GM12865 (cell line): ENCODE results near the gene NEB.

Experiments
- DNase-seq: peaks from one replicate; pipeline ENCODE4 v3.0.0; 2010; ENCODE audit warnings: low read depth
- H3K4me3 ChIP-seq: 2 replicates; pipeline ENCODE4 v1.5.1; 2011; ENCODE audit warnings: mild to moderate bottlenecking, low read depth, low read length, control low read depth
- TF ChIP-seq, protein P1 (sequence below): IDR thresholded peaks from 2 replicates; pipeline ENCODE4 v1.5.1; 2011; ENCODE audit warnings: low read length, control low read depth, low read depth, inconsistent platforms; ENCODE audit not compliant: insufficient read depth; ENCODE audit errors: missing control alignments

Gene NEB

GRCh38 chr2:151523850-151524249 lies 210.4 kb downstream of the NEB start:
- DNase-seq, result no peak
- TF ChIP-seq, protein P1, sequence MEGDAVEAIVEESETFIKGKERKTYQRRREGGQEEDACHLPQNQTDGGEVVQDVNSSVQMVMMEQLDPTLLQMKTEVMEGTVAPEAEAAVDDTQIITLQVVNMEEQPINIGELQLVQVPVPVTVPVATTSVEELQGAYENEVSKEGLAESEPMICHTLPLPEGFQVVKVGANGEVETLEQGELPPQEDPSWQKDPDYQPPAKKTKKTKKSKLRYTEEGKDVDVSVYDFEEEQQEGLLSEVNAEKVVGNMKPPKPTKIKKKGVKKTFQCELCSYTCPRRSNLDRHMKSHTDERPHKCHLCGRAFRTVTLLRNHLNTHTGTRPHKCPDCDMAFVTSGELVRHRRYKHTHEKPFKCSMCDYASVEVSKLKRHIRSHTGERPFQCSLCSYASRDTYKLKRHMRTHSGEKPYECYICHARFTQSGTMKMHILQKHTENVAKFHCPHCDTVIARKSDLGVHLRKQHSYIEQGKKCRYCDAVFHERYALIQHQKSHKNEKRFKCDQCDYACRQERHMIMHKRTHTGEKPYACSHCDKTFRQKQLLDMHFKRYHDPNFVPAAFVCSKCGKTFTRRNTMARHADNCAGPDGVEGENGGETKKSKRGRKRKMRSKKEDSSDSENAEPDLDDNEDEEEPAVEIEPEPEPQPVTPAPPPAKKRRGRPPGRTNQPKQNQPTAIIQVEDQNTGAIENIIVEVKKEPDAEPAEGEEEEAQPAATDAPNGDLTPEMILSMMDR, result no peak

GRCh38 chr2:151522556-151522955 lies 211.7 kb downstream of the NEB start:
- no peak overlapping the region for H3K4me3 ChIP-seq
- DNase-seq, result no peak
- TF ChIP-seq, protein P1, result no peak

More at GRCh38 chr2:151523850-151524249, 210.4 kb downstream of the NEB start:
- no peak overlapping the region for H3K4me3 ChIP-seq

GRCh38 chr2:151520976-151521375 lies 213.3 kb downstream of the NEB start:
- H3K4me3 ChIP-seq, result no peak overlapping the region
- no peak for DNase-seq
- TF ChIP-seq, protein P1, result no peak

DNA sequence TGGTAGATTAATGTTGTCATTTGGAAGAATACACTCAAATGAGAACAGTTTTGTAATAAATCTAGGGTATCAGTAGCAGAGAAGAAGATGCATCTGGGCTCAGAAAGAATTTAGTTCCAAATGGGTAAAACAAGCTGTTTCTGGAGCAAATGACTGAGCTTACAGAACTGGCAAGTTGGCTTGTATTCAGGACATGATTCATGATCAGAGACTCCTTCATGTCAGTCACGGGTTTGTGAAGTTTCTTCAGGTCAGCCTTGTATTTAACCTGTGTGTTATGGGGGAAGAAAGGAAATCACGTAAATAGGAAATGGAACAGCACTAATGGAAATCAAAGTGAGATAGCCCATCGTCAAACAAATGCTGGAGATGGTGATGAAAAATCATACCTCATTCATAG lies 215.5 kb downstream of the NEB start:
- no peak for DNase-seq
- TF ChIP-seq, protein P1, result no peak
- H3K4me3 ChIP-seq, result no peak overlapping the region

- TF ChIP-seq, protein P1, result no peak
- no peak for DNase-seq
- H3K4me3 ChIP-seq, result no peak overlapping the region
Measured at GRCh38 chr2:151508519-151508918, 225.8 kb downstream of the NEB start.

GRCh38 chr2:151506170-151506569 lies 228.1 kb downstream of the NEB start:
- DNase-seq, result no peak
- H3K4me3 ChIP-seq, result no peak overlapping the region
- TF ChIP-seq, protein P1, result no peak

- H3K4me3 ChIP-seq, result no peak overlapping the region
- TF ChIP-seq, protein P1, result no peak
- no peak for DNase-seq
Measured at GRCh38 chr2:151498178-151498577, 236.1 kb downstream of the NEB start.
